Measurements from ENCODE around the gene FAM240A. TPM values are rescaled to one million over a fixed set of nuclear protein-coding genes. Genes with fewer than 3 reads are reported as not detected.

The FAM240A gene
- total RNA-seq, 1 experiment from 2014 or later = not detected

DNA sequence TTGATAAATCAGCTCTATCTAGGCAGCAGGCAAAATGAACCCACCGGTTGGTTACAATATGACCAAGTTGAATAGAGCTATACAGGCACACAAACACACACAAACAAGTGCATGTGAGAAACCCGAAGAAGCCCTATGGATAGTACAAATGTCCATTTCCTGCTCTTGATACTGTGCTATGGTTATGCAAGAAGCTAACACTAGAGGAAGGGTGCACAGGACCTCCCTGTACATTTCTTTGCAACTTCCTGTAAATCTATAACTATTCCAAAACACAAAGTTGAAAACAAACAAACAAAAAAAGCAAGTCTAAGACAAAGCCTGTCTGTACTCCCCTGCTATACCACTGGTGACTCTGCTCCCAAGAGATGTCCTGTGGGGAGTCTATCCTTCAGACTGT, 8.2 kb upstream of the FAM240A start:
- Histone ChIP-seq H3K36me3 (replicated peaks; ENCODE audit: control insufficient read depth, insufficient read depth, low read length) (no peaks in the 10 kb centered on the region), H3K4me3 (ENCODE audit: insufficient read depth, low read depth, low read length) (no peak overlapping the region), H3K27me3 (ENCODE audit: control insufficient read depth, insufficient read depth, low read length) (no peaks in the 10 kb centered on the region)
- no peak for DNase-seq

DNA sequence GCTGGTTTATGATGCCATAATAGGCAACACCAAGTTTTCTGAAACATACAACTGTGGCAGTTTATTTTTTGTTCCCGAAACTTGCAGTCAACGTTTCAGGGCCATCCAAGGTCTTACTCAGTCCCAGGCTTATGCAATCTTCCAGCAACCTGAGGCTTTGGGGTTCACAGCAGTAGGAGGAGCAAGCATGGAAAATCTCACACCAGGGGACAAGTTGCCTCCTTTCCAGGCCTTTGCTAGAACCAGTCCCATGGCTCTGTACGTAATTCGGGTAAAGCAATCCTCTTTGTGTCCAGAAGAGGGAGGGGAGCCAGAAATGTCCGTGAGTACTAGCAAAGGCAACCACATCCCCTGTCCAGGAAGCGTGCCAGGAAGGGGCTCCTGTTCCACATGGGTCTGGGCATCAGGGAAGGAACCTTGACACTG, 4.7 kb upstream of the FAM240A start:
- Histone ChIP-seq H3K4me3 (ENCODE audit: insufficient read depth, low read depth, low read length) (no peak overlapping the region), H3K36me3 (replicated peaks; ENCODE audit: control insufficient read depth, insufficient read depth, low read length) (no peaks in the 10 kb centered on the region), H3K27me3 (ENCODE audit: control insufficient read depth, insufficient read depth, low read length) (no peaks in the 10 kb centered on the region)
- DNase-seq = peak; percentile 58

DNA sequence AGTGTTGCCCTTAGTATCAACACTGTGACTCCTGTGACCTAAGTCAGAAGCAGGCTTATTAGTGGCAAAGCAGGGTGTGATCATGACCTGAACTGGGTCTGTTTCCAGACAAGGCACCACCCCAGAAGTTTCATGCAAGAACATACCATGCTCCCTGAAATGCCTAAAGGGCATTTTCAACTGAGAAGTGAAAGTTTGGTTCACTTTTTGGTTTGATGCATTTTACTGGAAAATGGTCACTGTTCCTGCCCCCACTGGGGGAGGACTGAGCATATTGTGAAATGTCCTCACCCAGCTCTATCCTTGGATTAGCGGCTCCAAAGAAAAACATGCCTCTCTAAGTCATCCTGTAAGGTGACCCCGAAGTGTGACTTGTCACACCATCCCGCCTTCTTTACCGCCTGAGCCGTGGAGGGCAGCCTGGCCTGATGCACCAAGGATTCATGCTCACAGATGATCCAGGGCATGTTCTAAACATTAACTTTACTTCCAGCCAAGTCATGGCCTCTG, 3.1 kb upstream of the FAM240A start:
- no peak for DNase-seq
- Histone ChIP-seq H3K36me3 (replicated peaks; ENCODE audit: control insufficient read depth, insufficient read depth, low read length) (no peaks in the 10 kb centered on the region), H3K4me3 (ENCODE audit: insufficient read depth, low read depth, low read length) (no peak overlapping the region), H3K27me3 (ENCODE audit: control insufficient read depth, insufficient read depth, low read length) (no peaks in the 10 kb centered on the region)

DNA sequence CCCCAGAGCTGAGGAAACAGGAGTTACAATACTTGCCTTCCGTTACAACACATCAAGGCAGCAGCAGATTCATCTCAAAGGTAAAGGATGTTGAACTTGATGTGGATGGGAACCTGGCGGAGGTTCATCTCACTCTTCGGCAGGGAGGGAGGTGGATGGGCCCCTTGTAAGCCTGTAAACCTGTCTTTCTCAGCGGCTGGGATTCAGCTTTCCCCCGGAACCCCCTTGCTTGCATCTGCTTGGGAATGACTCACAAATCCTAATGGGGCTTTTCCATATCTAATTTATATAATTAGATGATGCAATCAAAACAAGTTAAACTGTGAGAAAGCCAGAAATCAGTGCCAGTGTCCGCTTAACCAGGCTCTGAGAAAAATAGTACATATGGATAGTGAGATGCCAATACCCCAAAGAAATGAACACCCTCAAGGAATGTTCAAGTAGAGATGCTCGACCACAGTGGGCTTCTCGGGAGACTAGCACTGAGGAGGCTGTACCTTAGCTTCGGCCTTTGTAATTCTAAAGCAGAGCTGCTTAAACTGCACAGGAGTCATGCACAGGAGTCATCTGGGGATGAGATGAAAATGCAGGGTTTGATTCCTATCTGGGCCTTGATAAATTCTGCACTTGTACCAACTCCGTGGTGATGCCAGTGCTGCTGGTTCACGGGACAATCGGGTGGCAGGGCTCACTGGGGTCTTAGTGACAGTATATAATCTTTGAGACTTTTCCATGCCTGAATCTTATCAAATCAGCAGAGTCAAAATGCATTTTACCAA, 2.2 kb upstream of the FAM240A start:
- no peaks in the 10 kb centered on the region for H3K36me3 ChIP-seq (replicated peaks; ENCODE audit: control insufficient read depth, insufficient read depth, low read length)
- no peak overlapping the region for H3K4me3 ChIP-seq (ENCODE audit: insufficient read depth, low read depth, low read length)
- H3K27me3 ChIP-seq (ENCODE audit: control insufficient read depth, insufficient read depth, low read length) = no peaks in the 10 kb centered on the region
- DNase-seq = no peak

DNA sequence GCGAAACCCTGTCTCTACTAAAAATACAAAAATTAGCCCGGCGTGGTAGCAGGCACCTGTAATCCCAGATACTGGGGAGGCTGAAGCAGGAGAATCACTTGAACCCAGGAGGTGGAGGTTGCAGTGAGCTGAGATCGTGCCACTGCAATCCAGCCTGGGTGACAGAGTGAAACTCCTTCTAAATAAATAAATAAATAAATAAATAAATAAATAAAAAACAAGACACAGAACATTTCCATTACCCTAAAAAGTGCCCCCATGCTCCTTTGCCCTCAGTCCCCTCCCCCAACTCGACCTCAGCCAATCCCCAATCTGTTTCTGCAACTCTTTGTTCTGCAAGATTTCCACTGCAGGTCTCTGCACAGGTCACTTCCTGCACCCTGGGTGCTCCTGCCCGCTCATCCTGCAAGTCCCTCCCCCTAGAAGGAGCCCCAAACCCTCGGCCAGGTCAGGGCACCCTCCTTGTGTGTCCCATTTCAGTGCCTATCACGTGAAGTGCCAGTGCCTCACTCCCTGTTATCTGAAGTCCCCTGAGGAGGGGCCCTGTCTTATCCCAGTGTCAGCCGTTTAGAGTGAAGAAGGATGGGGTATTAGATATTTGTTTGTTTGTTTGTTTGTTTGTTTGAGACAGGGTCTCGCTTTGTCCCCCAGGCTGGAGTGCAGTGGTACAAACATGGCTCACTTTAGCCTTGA, 1.1 kb downstream of the FAM240A start:
- Histone ChIP-seq H3K27me3 (ENCODE audit: control insufficient read depth, insufficient read depth, low read length) (no peaks in the 10 kb centered on the region), H3K36me3 (replicated peaks; ENCODE audit: control insufficient read depth, insufficient read depth, low read length) (no peaks in the 10 kb centered on the region), H3K4me3 (ENCODE audit: insufficient read depth, low read depth, low read length) (no peak overlapping the region)
- no peak for DNase-seq

DNA sequence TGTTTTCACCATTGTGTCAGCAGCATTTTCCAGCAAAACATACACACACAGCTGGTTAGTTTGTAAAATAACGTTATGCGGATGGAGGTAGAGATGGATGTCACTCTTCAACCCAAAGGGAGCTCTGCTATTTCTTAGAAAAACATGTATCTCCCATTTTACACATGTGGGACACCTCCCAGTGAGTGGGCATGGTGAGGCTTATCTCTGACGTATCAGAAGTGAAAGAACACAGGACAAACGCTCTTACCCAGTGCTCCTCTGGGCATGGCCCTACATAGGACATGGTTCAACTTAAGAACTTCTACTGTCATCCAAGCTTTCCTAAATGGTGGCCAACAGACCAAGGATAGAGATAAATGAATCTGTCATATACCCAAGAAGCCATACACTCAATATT, 2.1 kb downstream of the FAM240A start:
- no peak for DNase-seq
- H3K36me3 ChIP-seq (replicated peaks; ENCODE audit: control insufficient read depth, insufficient read depth, low read length) = no peaks in the 10 kb centered on the region
- H3K4me3 ChIP-seq (ENCODE audit: insufficient read depth, low read depth, low read length) = no peak overlapping the region
- H3K27me3 ChIP-seq (ENCODE audit: control insufficient read depth, insufficient read depth, low read length) = no peaks in the 10 kb centered on the region

DNA sequence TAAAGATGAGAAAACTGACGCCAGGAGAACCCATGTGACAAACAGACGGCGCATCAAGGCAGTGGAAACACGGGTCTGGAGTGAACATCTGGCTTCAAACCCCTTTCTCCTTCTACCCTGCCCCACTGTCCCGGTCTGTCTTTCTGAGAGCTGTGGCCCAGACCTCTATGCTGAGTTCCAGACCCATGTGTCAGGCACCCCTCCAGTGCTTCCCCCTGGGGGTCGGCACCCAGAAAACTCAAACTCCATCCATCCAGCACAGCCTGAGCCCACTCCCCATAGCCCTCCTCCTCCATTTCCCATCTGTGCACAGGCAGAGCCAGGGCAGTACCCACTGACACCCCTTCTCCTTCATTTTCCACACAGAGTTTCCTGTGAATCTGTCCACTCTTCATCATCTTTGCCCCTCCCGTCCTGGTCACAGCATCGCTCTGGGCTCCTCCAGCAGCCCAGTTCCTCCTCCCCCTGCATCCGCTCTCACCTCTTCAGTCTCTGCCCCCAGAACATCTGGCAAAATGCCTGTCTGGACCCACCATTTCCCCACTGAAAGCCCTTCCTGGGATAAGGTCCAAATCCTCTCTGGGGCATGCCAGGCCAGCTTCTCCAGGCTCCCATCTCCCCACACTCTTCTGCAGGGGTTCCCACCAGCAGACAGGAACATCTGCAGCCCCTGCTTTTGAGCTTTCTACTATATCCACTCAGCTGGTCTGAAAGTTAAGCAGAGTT, 2.9 kb downstream of the FAM240A start:
- Histone ChIP-seq H3K36me3 (replicated peaks; ENCODE audit: control insufficient read depth, insufficient read depth, low read length) (no peaks in the 10 kb centered on the region), H3K27me3 (ENCODE audit: control insufficient read depth, insufficient read depth, low read length) (no peaks in the 10 kb centered on the region), H3K4me3 (ENCODE audit: insufficient read depth, low read depth, low read length) (no peak overlapping the region)
- no peak for DNase-seq

DNA sequence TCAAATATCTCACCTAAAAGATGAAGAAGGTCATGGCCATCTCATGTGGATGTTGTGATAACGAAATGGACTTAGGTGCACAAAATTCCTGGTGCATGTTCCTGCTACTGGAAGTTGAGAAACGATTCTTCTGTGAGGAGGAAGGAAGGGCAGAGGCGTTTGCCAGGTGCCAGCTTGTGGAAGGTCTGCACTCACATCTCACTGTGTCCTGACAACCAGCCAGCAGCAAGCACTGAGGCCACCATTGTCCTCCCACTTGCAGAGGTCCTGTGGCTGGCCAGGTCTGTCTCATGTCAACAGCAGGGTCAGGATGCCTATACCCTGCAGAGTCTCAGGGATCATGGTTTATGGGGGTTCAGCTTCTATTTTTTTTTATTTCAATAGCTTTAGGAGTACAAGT, 3.7 kb downstream of the FAM240A start:
- H3K4me3 ChIP-seq (ENCODE audit: insufficient read depth, low read depth, low read length) = no peak overlapping the region
- H3K27me3 ChIP-seq (ENCODE audit: control insufficient read depth, insufficient read depth, low read length) = no peaks in the 10 kb centered on the region
- DNase-seq = no peak
- no peaks in the 10 kb centered on the region for H3K36me3 ChIP-seq (replicated peaks; ENCODE audit: control insufficient read depth, insufficient read depth, low read length)

DNA sequence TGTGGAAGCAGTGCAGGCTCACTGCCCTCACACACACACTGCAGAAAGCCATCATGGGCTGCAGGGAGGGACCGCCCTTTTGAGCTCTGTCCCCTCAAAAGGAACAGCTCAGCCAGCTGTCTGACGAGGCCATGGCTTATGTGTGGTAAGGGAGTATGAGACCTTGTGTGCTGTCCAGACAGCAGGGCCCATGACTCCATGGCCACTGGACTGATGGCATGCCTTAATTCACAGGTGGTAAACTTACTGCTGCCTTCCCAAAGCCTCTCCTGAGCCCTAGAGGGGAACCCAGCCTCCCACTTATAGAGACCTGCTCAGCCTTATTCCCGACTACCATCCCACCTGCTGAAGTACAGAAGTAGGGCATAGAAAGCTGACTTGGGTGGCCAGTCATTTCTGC, 5.6 kb downstream of the FAM240A start:
- DNase-seq = no peak
- no peak overlapping the region for H3K4me3 ChIP-seq (ENCODE audit: insufficient read depth, low read depth, low read length)

DNA sequence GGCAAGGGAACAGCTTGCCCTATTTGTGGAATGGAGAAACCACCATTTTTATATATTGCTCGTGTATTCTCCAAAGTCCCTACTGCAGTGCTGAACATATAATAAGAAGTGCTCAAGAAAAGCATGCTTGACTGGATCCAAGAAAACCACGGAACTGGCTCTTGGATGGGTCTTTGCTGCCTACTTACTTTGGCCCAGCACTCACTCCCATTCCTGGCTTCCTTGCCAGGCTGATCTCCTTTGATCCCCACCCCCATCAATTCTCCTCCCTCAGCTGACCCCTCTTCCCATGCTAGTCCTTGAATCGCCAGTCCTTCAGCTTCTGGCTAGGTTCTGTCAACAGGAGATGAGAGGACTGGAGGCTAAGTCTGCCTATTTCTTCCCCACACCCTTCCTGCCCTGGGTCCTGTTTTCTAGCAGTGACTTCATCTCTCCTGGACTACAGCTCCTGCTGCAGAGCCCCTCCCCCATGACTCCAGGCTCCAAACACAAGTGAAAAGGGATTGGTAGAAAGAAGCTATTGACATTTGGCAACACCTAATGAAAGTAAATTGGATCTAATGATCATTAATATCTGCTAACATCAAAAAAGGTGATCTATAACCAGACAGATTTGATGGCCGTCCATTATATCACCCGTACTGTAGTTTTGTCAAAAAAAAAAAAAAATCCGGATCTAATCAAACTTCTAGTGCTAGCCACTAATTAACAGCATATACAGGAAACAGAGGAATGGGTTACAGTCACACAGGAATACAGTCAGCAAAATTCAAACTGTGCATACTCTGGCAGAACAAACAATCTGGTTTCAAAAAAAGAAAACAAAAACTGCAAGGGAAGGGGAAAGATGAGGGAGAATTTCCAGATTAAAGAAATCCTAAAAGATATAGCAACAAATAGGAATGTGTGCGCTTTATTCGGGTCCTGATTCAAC, 7.8 kb downstream of the FAM240A start:
- no peaks in the 10 kb centered on the region for H3K36me3 ChIP-seq (replicated peaks; ENCODE audit: control insufficient read depth, insufficient read depth, low read length)
- DNase-seq = peak; percentile 56
- H3K27me3 ChIP-seq (ENCODE audit: control insufficient read depth, insufficient read depth, low read length) = no peaks in the 10 kb centered on the region
- no peak overlapping the region for H3K4me3 ChIP-seq (ENCODE audit: insufficient read depth, low read depth, low read length)

More for the DNA sequence above, 5.6 kb downstream of the FAM240A start:
- H3K36me3 ChIP-seq (replicated peaks; ENCODE audit: control insufficient read depth, insufficient read depth, low read length) = no peaks in the 10 kb centered on the region
- no peaks in the 10 kb centered on the region for H3K27me3 ChIP-seq (ENCODE audit: control insufficient read depth, insufficient read depth, low read length)

DNA sequence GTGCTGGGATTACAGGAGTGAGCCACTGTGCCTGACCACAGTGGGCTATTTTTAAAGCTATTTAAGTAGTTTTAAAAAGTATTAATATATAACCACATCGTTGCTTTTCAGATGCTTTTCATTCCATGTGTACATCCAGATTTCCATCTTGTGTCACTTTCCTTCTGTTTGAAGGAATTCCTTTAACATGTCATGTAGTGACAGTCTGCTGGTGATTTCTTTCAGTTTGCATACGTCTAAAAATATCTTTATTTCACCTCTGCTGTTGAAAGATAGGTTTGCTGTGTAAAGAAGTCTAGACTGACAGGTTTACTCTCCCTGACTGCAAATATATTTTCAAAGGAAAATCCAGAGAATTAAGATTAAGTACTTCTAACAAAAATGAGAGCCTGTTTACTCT, 12.2 kb downstream of the FAM240A start:
- H3K27me3 ChIP-seq (ENCODE audit: control insufficient read depth, insufficient read depth, low read length) = no peaks in the 10 kb centered on the region

DNA sequence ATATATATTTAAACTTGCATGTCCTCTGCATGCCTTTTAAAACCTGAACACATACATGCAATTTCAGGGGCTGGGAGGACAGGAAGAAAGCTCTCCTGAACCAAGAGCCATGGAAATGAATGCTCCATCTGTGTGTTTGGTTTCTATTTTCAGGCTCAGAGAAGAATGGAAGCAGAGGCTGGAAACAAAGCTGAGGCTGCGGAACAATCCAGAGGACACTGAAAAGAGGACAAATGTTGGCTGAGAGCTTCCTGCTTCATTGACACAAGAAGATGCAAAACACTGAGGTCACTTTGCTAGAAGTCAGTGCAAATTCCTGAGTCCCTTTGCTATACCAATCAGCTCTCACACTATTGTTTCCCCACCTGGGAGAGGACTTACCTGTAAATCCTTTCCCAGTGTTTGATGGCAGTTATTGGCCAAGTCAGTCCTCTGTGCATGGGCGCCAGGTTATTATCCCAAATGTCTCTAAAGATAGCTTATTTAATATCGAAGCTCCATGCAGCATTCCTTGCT, 12.7 kb downstream of the FAM240A start:
- Histone ChIP-seq H3K4me3 (ENCODE audit: insufficient read depth, low read depth, low read length) (no peak overlapping the region), H3K27me3 (ENCODE audit: control insufficient read depth, insufficient read depth, low read length) (no peaks in the 10 kb centered on the region), H3K36me3 (replicated peaks; ENCODE audit: control insufficient read depth, insufficient read depth, low read length) (no peaks in the 10 kb centered on the region)
- DNase-seq = peak; percentile 30

More for the DNA sequence above, 12.2 kb downstream of the FAM240A start:
- H3K36me3 ChIP-seq (replicated peaks; ENCODE audit: control insufficient read depth, insufficient read depth, low read length) = no peaks in the 10 kb centered on the region
- no peak for DNase-seq
- H3K4me3 ChIP-seq (ENCODE audit: insufficient read depth, low read depth, low read length) = no peak overlapping the region

DNA sequence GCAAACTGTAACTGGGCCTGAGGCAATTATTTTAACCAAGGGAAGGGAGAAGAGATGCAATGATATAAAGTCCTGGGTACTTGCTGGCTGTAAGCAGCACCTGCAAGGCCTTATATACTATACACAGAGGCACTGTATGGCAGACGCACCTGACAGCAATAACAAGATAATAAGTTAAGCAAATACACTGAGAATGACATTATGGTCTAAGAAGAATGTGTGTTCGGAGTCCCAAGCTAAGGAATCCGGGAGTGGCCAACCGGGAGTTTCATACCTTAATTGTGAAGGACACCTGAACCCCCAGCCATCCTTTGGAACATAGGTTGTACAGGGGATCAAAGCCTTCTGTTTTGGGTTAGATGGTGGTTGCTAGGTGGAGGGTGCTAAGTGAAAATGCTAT, 13.7 kb downstream of the FAM240A start:
- Histone ChIP-seq H3K36me3 (replicated peaks; ENCODE audit: control insufficient read depth, insufficient read depth, low read length) (no peaks in the 10 kb centered on the region), H3K4me3 (ENCODE audit: insufficient read depth, low read depth, low read length) (no peak overlapping the region), H3K27me3 (ENCODE audit: control insufficient read depth, insufficient read depth, low read length) (no peaks in the 10 kb centered on the region)
- DNase-seq = no peak

DNA sequence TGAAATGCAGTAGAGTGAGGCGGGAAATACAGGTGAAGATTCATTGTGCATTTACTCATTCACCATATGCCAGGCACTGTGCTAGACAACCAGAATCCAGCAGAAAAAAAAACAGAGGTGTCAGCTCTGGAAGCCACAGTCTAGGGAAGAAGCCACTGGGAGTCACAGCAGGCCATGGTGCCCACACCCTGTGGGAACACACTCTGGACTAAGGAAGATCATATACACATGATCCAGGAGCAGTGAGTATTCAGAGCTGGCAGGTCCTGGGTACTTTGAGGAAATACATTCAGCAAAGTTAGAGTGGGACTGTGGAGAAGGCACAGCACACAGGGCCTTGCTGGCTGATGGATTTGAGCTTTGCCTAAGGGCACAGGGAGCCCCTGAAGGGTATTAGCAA, 14.8 kb downstream of the FAM240A start:
- no peak overlapping the region for H3K4me3 ChIP-seq (ENCODE audit: insufficient read depth, low read depth, low read length)
- no peak for DNase-seq
- no peaks in the 10 kb centered on the region for H3K27me3 ChIP-seq (ENCODE audit: control insufficient read depth, insufficient read depth, low read length)
- H3K36me3 ChIP-seq (replicated peaks; ENCODE audit: control insufficient read depth, insufficient read depth, low read length) = no peaks in the 10 kb centered on the region

All from H7 (cell line).